Osteoblast (primary cell): ENCODE measurements around the gene IRAG1. TPM values are rescaled to one million over a fixed set of nuclear protein-coding genes. Genes with fewer than 3 reads are reported as not detected.
A peak's percentile ranks its signal among the peaks of the same experiment; 100 is the strongest.

ENCODE experiments used
- DNase-seq: peaks from one replicate; pipeline ENCODE4 v3.0.0; 2011; ENCODE audit warnings: low spot score, mixed read lengths; ENCODE audit not compliant: insufficient read length; ENCODE audit errors: missing footprints
- H2AFZ ChIP-seq: 2 replicates; pipeline ENCODE4 v1.6.0; 2011; ENCODE audit warnings: mild to moderate bottlenecking, low read length
- H3K27ac ChIP-seq: 2 replicates; pipeline ENCODE4 v1.5.1; 2011; ENCODE audit warnings: mild to moderate bottlenecking, low read depth, low read length, moderate library complexity
- H3K27me3 ChIP-seq: 2 replicates; pipeline ENCODE4 v1.6.0; 2012; ENCODE audit warnings: mild to moderate bottlenecking, control low read depth, inconsistent platforms, low read length, moderate library complexity; ENCODE audit not compliant: insufficient read depth
- H3K36me3 ChIP-seq: 2 replicates; pipeline ENCODE4 v1.5.1; 2011; ENCODE audit warnings: mild to moderate bottlenecking, low read length, control low read depth, moderate library complexity; ENCODE audit not compliant: insufficient read depth
- H3K4me1 ChIP-seq: 2 replicates; pipeline ENCODE4 v1.5.1; 2011; ENCODE audit warnings: mild to moderate bottlenecking, low read length, control low read depth, moderate library complexity; ENCODE audit not compliant: insufficient read depth
- H3K4me2 ChIP-seq: 2 replicates; pipeline ENCODE4 v1.6.0; 2011; ENCODE audit warnings: mild to moderate bottlenecking, low read length; ENCODE audit not compliant: insufficient read depth
- H3K4me3 ChIP-seq: fragments of 200-600 bp; sonication (generic); 3 replicates; pipeline ENCODE4 v1.5.1; 2012; ENCODE audit warnings: mild to moderate bottlenecking, low read length, inconsistent platforms; ENCODE audit not compliant: insufficient read depth
- H3K79me2 ChIP-seq: 2 replicates; pipeline ENCODE4 v1.6.0; 2012; ENCODE audit warnings: mild to moderate bottlenecking, low read length, control low read depth, inconsistent platforms; ENCODE audit not compliant: insufficient read depth
- H3K9me3 ChIP-seq: 2 replicates; pipeline ENCODE4 v1.5.1; 2011; ENCODE audit warnings: low read depth, low read length, control low read depth
- H4K20me1 ChIP-seq: 2 replicates; pipeline ENCODE4 v1.6.0; 2012; ENCODE audit warnings: mild to moderate bottlenecking, low read length, control low read depth; ENCODE audit not compliant: insufficient read depth
- total RNA-seq: library from RNA; depleted of rRNA; stranded (reverse); fragments of >200 nt; gene quantifications from 2 replicates; pipeline ENCODE4 v1.2.3, GENCODE V29; 2012
- TF ChIP-seq, protein P1 (sequence below): IDR thresholded peaks from 2 replicates; pipeline ENCODE4 v1.5.1; 2011; ENCODE audit warnings: mild to moderate bottlenecking, low read depth, low read length, moderate library complexity; ENCODE audit errors: extremely low read depth

Gene IRAG1
- total RNA-seq, 1 donor = 4.3 TPM

DNA sequence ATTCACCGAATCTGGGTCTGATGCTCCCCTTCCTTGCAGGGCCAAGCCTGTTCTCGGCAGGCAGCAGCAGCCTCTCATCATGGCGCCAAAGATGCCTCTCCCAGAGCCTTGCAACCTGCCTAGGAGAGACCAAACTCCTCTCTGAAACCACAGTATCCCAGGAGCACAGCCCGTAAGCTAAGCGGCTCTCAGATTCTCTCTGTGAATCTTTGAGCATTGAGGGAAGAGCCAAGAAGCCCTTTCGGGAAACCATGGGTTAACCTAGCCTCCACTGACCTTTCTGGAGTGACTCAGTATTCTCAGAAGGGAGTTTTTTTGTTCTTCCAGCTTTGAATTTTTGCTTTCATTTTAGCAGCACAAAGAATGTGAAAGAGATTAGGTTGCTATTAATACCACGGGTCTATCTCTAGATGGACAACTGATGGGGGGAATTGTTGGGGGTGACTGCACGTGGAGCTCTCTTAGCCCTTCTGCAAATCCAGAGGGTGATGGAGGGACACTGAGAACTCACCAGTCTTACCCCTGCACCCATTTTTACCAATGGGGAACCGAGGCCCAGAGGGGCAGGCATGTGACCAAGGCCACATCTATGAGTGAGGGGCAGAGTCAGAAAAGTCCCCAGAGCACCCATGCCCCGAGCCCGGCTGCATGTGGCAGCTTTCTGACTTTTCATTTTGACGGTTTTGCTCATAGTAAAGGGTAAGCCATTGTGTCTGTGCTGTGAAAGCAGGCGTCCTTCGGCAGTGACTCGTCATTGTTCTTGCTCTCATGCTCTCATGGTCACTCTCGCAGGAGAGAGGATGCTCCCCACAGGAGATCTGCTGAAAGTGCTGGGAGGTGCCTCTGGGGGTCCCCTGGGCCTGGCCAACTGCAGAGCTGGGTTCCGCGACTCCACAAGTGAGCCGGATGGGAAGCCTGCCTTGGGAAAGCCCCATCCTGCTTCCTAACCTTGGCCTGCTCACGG, 36.0 kb downstream of the IRAG1 start:
- TF ChIP-seq, protein P1, sequence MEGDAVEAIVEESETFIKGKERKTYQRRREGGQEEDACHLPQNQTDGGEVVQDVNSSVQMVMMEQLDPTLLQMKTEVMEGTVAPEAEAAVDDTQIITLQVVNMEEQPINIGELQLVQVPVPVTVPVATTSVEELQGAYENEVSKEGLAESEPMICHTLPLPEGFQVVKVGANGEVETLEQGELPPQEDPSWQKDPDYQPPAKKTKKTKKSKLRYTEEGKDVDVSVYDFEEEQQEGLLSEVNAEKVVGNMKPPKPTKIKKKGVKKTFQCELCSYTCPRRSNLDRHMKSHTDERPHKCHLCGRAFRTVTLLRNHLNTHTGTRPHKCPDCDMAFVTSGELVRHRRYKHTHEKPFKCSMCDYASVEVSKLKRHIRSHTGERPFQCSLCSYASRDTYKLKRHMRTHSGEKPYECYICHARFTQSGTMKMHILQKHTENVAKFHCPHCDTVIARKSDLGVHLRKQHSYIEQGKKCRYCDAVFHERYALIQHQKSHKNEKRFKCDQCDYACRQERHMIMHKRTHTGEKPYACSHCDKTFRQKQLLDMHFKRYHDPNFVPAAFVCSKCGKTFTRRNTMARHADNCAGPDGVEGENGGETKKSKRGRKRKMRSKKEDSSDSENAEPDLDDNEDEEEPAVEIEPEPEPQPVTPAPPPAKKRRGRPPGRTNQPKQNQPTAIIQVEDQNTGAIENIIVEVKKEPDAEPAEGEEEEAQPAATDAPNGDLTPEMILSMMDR = no peak
- Histone ChIP-seq H3K9me3 (no peaks in the 10 kb centered on the region), H2AFZ (peak overlapping the region; percentile 68), H3K36me3 (no peaks in the 10 kb centered on the region), H3K27me3 (no peaks in the 10 kb centered on the region), H3K4me1 (peaks cover 57% of the 10 kb centered on the region), H3K79me2 (no peaks in the 10 kb centered on the region), H3K4me2 (peak overlapping the region; percentile 63), H3K27ac (peak overlapping the region; percentile 87), H3K4me3 (peak overlapping the region; percentile 44), H4K20me1 (no peaks in the 10 kb centered on the region)
- DNase-seq = peak; percentile 77

DNA sequence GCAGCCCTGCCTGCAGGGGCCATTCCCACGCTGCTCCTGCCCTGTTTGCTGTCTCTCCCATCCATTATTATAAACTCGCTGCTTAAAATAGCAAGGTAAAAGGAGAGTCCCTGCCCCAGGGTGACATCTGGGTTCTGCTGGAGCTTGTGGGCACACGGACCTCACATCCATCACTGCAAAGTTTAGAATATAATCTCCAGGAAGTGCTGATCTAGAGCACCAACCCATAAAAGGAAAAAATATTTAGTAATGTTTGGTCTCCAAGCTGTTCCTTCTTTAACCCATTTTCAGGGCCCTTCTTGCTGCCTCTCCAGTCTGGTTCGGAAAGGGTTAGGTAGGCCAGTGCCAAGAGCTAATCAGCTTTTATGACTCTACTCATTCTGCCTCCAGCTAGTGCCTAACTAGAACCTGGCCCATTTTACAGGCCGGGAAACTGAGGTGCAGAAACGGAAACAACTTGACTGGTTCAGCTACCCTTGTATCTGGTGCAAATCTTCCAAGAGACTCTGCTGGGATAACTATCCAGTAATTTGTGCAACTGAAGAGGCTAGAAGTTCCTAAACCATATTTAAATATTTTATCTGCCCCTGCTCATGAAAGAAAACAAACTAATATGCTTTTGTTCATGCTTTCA, 37.5 kb downstream of the IRAG1 start:
- no peak for DNase-seq
- Histone ChIP-seq H3K79me2 (no peaks in the 10 kb centered on the region), H2AFZ (peak overlapping the region; percentile 40), H3K9me3 (no peaks in the 10 kb centered on the region), H4K20me1 (no peaks in the 10 kb centered on the region), H3K4me2 (no peak overlapping the region), H3K27ac (peak overlapping the region; percentile 87), H3K4me3 (no peak overlapping the region), H3K4me1 (peaks cover 63% of the 10 kb centered on the region), H3K36me3 (no peaks in the 10 kb centered on the region), H3K27me3 (no peaks in the 10 kb centered on the region)
- TF ChIP-seq, protein P1 = no peak

DNA sequence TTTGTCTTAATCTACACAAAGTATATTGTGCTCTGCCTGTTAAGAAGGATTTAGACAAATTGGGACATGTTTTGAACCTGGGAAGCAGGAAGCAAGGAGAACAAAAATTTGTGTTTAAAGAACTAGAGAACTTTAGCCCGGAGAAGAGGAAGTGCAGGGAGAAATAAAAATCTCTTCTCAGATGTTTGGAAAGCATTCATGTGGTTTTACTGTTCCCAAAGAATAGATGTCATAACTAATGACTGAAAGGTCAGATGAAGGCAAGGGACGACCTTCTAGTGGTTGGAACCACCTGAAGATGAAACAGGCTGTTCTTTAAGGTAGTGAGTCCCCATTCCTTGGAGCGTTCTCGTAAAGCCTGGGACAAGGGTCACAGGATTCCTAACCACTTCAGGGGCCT, 38.3 kb downstream of the IRAG1 start:
- peak overlapping the region; percentile 2 for H3K27ac ChIP-seq
- no peaks in the 10 kb centered on the region for H3K27me3 ChIP-seq
- no peak overlapping the region for H3K4me2 ChIP-seq
- H3K9me3 ChIP-seq = no peaks in the 10 kb centered on the region
- H4K20me1 ChIP-seq = no peaks in the 10 kb centered on the region
- peak overlapping the region; percentile 11 for H2AFZ ChIP-seq
- peaks cover 58% of the 10 kb centered on the region for H3K4me1 ChIP-seq
- TF ChIP-seq, protein P1 = no peak
- no peaks in the 10 kb centered on the region for H3K79me2 ChIP-seq
- H3K36me3 ChIP-seq = no peaks in the 10 kb centered on the region
- DNase-seq = no peak
- no peak overlapping the region for H3K4me3 ChIP-seq

DNA sequence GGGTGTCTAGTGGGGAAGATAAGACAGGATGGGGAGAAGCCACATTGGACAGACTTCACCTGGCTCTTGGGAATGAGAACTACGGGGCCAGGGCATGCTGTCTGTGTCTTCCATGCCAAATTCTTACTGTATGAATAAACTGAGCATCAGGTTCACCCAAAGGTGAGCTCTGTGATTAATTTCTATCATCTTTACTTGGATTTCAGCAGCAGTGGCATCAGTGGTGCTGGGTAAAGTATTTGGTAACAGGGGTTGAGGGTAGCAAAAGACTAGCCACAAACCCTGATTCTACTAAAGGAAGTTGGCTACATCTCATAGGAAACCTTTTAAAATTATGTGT, 38.8 kb downstream of the IRAG1 start:
- Histone ChIP-seq H3K36me3 (no peaks in the 10 kb centered on the region), H3K79me2 (no peaks in the 10 kb centered on the region), H3K4me1 (peaks cover 53% of the 10 kb centered on the region), H3K27me3 (no peaks in the 10 kb centered on the region), H3K4me3 (no peak overlapping the region), H3K27ac (no peak overlapping the region), H4K20me1 (no peaks in the 10 kb centered on the region), H3K4me2 (no peak overlapping the region), H3K9me3 (no peaks in the 10 kb centered on the region), H2AFZ (no peak overlapping the region)
- TF ChIP-seq, protein P1 = no peak
- DNase-seq = no peak
